Thyroid gland (tissue), 4 donors: Measurements from ENCODE around the gene PLCB3.

Source experiments
- POLR2A ChIP-seq, 2 donors: fragments of 450-650 bp; IDR thresholded peaks; one replicate each; pipeline ENCODE4 v1.6.1; 2017; ENCODE audit warnings: antibody characterized with exemption in 2 of 2, mild to moderate bottlenecking in 2 of 2, moderate library complexity in 1 of 2
- TF ChIP-seq, protein P1 (sequence below), 6 experiments: fragments of 200-600 bp in 3 of 6; fragments of 450-650 bp in 3 of 6; sonication (generic) in 3 of 6; IDR thresholded peaks; one replicate each; pipeline ENCODE4 v1.5.1; 2016 to 2019; ENCODE audit warnings: antibody characterized with exemption in 6 of 6, mild to moderate bottlenecking in 2 of 6, inconsistent platforms in 1 of 6, moderate library complexity in 1 of 6

DNA sequence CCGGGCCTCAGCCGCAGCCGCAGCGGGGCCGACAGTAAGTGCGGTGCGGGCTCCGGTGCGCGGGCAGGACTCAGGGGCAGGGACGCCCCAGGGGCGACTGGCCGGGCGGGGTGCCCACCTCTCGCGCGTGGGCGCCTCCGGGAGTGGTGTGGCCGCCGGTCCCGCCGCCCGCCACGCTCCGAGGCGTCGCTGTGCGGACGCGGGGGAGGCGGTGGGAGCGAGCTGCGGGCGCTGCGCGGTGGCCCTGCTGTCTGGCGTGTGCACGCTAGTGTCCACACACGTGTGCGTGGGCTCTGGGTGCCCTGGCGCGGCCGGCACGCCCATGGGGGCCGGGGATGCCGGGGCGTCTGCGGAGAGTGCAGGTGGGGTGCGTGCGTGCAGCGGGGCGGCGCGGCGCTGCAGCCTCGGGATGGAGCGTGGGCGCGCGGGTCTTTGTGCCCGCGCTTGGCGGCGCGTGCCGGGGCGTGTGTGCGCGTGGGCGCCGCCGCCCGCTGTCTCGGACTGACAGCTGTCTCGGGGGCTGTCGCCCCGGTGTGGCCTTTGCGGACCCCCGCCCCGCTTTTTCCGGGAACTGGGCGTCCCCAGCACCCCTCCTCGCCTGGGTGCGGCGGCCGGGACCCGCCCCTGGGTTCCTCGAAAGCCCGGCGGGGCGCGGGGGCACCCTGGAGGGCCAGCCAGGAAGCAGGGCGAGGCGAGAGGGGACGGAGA lies 40.6 kb downstream of the PLCB3 start:
- TF ChIP-seq, protein P1, sequence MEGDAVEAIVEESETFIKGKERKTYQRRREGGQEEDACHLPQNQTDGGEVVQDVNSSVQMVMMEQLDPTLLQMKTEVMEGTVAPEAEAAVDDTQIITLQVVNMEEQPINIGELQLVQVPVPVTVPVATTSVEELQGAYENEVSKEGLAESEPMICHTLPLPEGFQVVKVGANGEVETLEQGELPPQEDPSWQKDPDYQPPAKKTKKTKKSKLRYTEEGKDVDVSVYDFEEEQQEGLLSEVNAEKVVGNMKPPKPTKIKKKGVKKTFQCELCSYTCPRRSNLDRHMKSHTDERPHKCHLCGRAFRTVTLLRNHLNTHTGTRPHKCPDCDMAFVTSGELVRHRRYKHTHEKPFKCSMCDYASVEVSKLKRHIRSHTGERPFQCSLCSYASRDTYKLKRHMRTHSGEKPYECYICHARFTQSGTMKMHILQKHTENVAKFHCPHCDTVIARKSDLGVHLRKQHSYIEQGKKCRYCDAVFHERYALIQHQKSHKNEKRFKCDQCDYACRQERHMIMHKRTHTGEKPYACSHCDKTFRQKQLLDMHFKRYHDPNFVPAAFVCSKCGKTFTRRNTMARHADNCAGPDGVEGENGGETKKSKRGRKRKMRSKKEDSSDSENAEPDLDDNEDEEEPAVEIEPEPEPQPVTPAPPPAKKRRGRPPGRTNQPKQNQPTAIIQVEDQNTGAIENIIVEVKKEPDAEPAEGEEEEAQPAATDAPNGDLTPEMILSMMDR (IDR thresholded peaks at IDR 0.05), result no peak
- TF ChIP-seq POLR2A (IDR thresholded peaks at IDR 0.05), result no peak
